Measurements from ENCODE around the gene MTA2. TPM values are rescaled to one million over a fixed set of nuclear protein-coding genes. Genes with fewer than 3 reads are reported as not detected.

MTA2 gene
- total and polyA plus RNA-seq, 10 of the 15 experiments (the other 5 are each of a cell fraction or from before 2014, with no cell fraction given): 6.7 to 201 (median 113) TPM

GRCh38 chr11:62574363-62575071, 27.1 kb downstream of the MTA2 start (continued):
- TF ChIP-seq PML (IDR thresholded peaks at IDR 0.05; ENCODE audit: low read length) (0 out of 2 replicates have a peak, but pooled peaks have one; percentile 14), TCF7 (IDR thresholded peaks at IDR 0.05; ENCODE audit: borderline replicate concordance) (no peak), IRF4 (IDR thresholded peaks at IDR 0.05; ENCODE audit: low read depth, low read length) (no peak), POLR2AphosphoS5 (IDR thresholded peaks at IDR 0.05; ENCODE audit: low read length) (no peak), POU2F2 (IDR thresholded peaks at IDR 0.05; ENCODE audit: borderline replicate concordance, low read depth, low read length) (no peak; the same call in 2 of the 3 replicates), SMAD1 (IDR thresholded peaks at IDR 0.05; ENCODE audit: low read depth, partially characterized antibody) (no peak), IRF5 (IDR thresholded peaks at IDR 0.05; ENCODE audit: borderline replicate concordance) (no peak), BCL11A (IDR thresholded peaks at IDR 0.05; ENCODE audit: low read depth, low read length) (no peak), CREM (IDR thresholded peaks at IDR 0.05; ENCODE audit: low read depth) (no peak), RAD21 (IDR thresholded peaks at IDR 0.05; ENCODE audit: insufficient read depth, low read depth, low read length) (no peak), RAD51 (IDR thresholded peaks at IDR 0.05) (no peak), STAT3 (IDR thresholded peaks at IDR 0.05; ENCODE audit: low read depth, low read length) (no peak), E4F1 (IDR thresholded peaks at IDR 0.05; ENCODE audit: borderline replicate concordance, partially characterized antibody) (no peak), STAT1 (conservative IDR thresholded peaks at IDR 0.05) (0 out of 2 replicates have a peak, but pooled peaks have one; percentile 61), RUNX3 (IDR thresholded peaks at IDR 0.05; ENCODE audit: low read length) (peak; percentile 12; the same call in 1 of the 2 replicates), MXI1 (IDR thresholded peaks at IDR 0.05; ENCODE audit: low read depth, low read length) (no peak), MTA3 (IDR thresholded peaks at IDR 0.05; ENCODE audit: borderline replicate concordance, low read length) (peak; percentile 85; the same call in 1 of the 2 replicates), EGR1 (IDR thresholded peaks at IDR 0.05; ENCODE audit: borderline replicate concordance in 1 of 2, low read depth in 2 of 2, low read length in 2 of 2) (0 out of 3 replicates have a peak, but pooled peaks of 1 of the 2 experiments have one; percentile 18), CBX5 (IDR thresholded peaks at IDR 0.05; ENCODE audit: low read depth) (no peak), ZBTB40 (IDR thresholded peaks at IDR 0.05; ENCODE audit: borderline replicate concordance) (no peak), CEBPB (IDR thresholded peaks at IDR 0.05; ENCODE audit: borderline replicate concordance in 1 of 2, low read depth in 2 of 2, low read length in 2 of 2) (no peak), HDAC6 (IDR thresholded peaks at IDR 0.05; ENCODE audit: unreplicated experiment) (peak; percentile 44), RB1 (IDR thresholded peaks at IDR 0.05; ENCODE audit: borderline replicate concordance) (0 out of 2 replicates have a peak, but pooled peaks have one; percentile 6)

Data from GM12878 (cell line).